Measurements from ENCODE around the gene RABGAP1L. TPM values are rescaled to one million over a fixed set of nuclear protein-coding genes. Genes with fewer than 3 reads are reported as not detected.

The RABGAP1L gene
- total and polyA plus RNA-seq, 2 donors from 2014 or later = 16.2 to 48.5 TPM

GRCh38 chr1:174964972-174965361 is 805.6 kb downstream of the RABGAP1L start:
- no peak overlapping the region for H3K4me3 ChIP-seq (ENCODE audit: low read length in 3 of 3)
- intact Hi-C loops (cut with DNase I) = no loop called here

GRCh38 chr1:174965362-174966007 is 806.2 kb downstream of the RABGAP1L start:
- no peak for TF ChIP-seq CTCF (IDR thresholded peaks at IDR 0.05; ENCODE audit: borderline replicate concordance, extremely low read depth, insufficient read depth)
- intact Hi-C loops (cut with DNase I) = no loop called here
- Histone ChIP-seq H3K36me3 (ENCODE audit: control insufficient read depth in 2 of 3, insufficient read depth in 3 of 3, low read length in 3 of 3) (peaks cover 0 to 2% (median 0%) of the 10 kb centered on the region in 3 donors), H3K4me3 (ENCODE audit: low read length in 3 of 3) (no peak overlapping the region), H3K4me1 (ENCODE audit: control insufficient read depth in 2 of 3, insufficient read depth in 2 of 3, low read depth in 1 of 3, low read length in 3 of 3) (peaks cover 5 to 20% (median 13%) of the 10 kb centered on the region in 3 donors), H3K9me3 (ENCODE audit: control insufficient read depth in 2 of 3, insufficient read depth in 1 of 3, low read length in 3 of 3) (no peaks in the 10 kb centered on the region), H3K27ac (ENCODE audit: low read depth in 2 of 2, low read length in 2 of 2) (peak overlapping the region in 1 of 2 donors; percentile 70), H3K9ac (ENCODE audit: low read length in 3 of 3) (peak overlapping the region in 1 of 3 donors; percentile 19), H3K27me3 (ENCODE audit: control insufficient read depth, insufficient read depth, low read length) (no peaks in the 10 kb centered on the region)
- DNase-seq = no peak
- no peak for FAIRE-seq

More at GRCh38 chr1:174964972-174965361, 805.6 kb downstream of the RABGAP1L start:
- Histone ChIP-seq H3K27ac (ENCODE audit: low read depth in 2 of 2, low read length in 2 of 2) (peak overlapping the region in 1 of 2 donors; percentile 70), H3K36me3 (ENCODE audit: control insufficient read depth in 2 of 3, insufficient read depth in 3 of 3, low read length in 3 of 3) (peaks cover 0 to 2% (median 0%) of the 10 kb centered on the region in 3 donors), H3K27me3 (ENCODE audit: control insufficient read depth, insufficient read depth, low read length) (no peaks in the 10 kb centered on the region), H3K4me1 (ENCODE audit: control insufficient read depth in 2 of 3, insufficient read depth in 2 of 3, low read depth in 1 of 3, low read length in 3 of 3) (peaks cover 5 to 20% (median 13%) of the 10 kb centered on the region in 3 donors), H3K9me3 (ENCODE audit: control insufficient read depth in 2 of 3, insufficient read depth in 1 of 3, low read length in 3 of 3) (no peaks in the 10 kb centered on the region), H3K9ac (ENCODE audit: low read length in 3 of 3) (no peak overlapping the region)
- TF ChIP-seq CTCF (IDR thresholded peaks at IDR 0.05; ENCODE audit: borderline replicate concordance, extremely low read depth, insufficient read depth) = no peak
- DNase-seq = peak in 1 of 5 donors; percentile 41
- no peak for FAIRE-seq

- intact Hi-C loops (cut with DNase I) = no loop called here
- Histone ChIP-seq H3K4me3 (ENCODE audit: low read length in 3 of 3) (no peak overlapping the region), H3K9ac (ENCODE audit: low read length in 3 of 3) (no peak overlapping the region), H3K36me3 (ENCODE audit: control insufficient read depth in 2 of 3, insufficient read depth in 3 of 3, low read length in 3 of 3) (peaks cover 0 to 2% (median 0%) of the 10 kb centered on the region in 3 donors), H3K27me3 (ENCODE audit: control insufficient read depth, insufficient read depth, low read length) (no peaks in the 10 kb centered on the region), H3K27ac (ENCODE audit: low read depth in 2 of 2, low read length in 2 of 2) (peak overlapping the region in 1 of 2 donors; percentile 70), H3K4me1 (ENCODE audit: control insufficient read depth in 2 of 3, insufficient read depth in 2 of 3, low read depth in 1 of 3, low read length in 3 of 3) (peaks cover 5 to 20% (median 13%) of the 10 kb centered on the region in 3 donors), H3K9me3 (ENCODE audit: control insufficient read depth in 2 of 3, insufficient read depth in 1 of 3, low read length in 3 of 3) (no peaks in the 10 kb centered on the region)
- TF ChIP-seq CTCF (IDR thresholded peaks at IDR 0.05; ENCODE audit: borderline replicate concordance, extremely low read depth, insufficient read depth) = no peak
- FAIRE-seq (peak; percentile 15), DNase-seq (peak in 1 of 5 donors; percentile 54)
Measured at GRCh38 chr1:174966008-174966572, 806.8 kb downstream of the RABGAP1L start.
